ENCODE data around the gene B2M.
"Not testable (repeated sequence)": the region's sequence is repeated elsewhere in the genome, so short reads cannot be mapped to it uniquely, and the experiment has no call there.

B2M gene

DNA sequence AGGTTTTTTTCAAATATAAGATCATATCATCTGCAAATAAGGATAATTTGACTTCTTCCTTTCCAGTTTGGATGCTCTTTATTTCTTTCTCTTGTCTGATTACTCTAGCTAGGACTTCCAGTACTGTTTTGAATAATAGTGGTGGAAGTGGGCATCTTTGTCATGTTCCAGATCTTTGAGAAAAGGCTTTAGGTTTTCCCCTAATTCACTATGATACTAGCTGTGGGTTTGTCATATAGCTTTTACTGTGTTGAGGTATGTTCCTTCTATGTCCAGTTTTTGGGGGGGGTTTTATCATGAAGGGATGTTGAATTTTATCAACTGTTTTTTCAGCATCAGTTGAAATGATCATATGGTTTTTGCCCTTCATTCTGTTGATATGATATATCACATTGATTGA is 10.6 kb upstream of the B2M start:
- not testable (repeated sequence) for DNase-seq

DNA sequence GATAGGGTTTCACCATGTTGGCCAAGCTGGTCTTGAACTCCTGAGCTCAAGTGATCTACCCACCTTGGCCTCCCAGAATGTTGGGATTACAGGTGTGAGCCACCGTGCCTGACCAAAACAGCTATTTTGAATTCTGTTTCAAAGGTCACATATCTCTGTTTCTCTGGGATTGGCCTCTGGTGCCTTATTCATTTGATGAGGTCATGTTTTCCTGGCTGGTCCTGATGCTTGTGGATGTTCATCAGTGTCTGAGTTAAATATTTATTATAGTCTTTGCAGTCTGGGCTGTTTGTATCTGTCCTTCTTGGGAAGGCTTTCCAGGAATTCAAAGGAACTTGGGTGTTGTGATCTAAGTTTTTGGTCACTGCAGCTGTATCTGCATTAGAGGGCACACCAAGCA is 5.3 kb upstream of the B2M start:
- DNase-seq = no peak

DNA sequence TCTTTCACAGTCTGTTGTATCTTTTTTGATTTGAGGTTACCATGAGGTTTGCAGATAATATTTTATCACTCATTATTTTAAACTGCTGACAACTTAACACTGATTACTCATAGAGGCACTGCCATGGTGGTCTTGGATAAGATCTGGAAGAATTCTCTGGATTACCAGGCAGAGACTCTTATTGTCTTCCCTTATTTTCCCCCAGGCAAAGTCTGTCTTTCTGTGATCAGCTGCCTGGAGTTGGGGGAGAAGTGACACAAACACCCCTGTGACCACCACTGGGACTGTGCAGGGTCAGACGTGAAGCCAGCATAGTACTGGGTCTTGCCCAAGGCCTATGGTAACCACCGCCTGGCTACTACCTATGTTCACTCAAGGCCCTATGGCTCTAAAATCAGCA is 4.9 kb upstream of the B2M start:
- DNase-seq = no peak

DNA sequence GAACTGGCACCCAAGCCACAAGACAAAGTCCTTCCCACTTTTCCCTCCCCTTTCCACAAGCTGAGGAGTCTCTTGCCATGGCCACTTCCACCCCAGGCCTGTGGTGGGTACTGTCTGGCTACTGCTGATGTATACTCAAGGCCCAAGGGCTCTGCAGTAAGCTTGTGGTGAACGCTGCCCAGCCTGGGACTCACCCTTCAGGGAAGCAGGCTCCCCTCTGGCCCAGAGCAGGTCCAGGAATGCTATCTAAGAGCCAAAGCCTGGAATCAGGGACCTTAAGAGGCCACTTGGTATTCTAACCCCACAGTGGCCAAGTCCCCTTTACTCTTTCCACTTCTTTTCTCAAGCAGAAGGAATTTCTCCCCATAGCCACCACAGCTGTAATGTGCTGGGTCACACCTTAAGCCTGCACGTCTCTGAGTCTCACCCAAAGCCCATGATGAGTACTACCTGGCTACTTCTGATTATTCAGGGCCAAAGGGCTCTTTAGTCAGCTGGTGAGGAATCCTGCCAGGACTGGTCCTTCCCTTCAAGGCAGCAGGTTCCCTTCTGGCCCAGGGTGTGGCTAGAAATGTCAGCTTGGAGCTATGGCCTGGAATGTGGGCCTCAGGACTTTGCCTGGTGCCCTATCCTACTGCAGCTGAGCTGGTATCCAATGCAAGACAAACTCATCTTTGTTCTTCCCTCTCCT is 4.2 kb upstream of the B2M start:
- DNase-seq = no peak

DNA sequence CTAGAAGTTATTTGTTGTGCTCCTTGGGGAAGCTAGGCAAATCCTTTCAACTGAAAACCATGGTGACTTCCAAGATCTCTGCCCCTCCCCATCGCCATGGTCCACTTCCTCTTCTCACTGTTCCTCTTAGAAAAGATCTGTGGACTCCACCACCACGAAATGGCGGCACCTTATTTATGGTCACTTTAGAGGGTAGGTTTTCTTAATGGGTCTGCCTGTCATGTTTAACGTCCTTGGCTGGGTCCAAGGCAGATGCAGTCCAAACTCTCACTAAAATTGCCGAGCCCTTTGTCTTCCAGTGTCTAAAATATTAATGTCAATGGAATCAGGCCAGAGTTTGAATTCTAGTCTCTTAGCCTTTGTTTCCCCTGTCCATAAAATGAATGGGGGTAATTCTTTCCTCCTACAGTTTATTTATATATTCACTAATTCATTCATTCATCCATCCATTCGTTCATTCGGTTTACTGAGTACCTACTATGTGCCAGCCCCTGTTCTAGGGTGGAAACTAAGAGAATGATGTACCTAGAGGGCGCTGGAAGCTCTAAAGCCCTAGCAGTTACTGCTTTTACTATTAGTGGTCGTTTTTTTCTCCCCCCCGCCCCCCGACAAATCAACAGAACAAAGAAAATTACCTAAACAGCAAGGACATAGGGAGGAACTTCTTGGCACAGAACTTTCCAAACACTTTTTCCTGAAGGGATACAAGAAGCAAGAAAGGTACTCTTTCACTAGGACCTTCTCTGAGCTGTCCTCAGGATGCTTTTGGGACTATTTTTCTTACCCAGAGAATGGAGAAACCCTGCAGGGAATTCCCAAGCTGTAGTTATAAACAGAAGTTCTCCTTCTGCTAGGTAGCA is 851 bp upstream of the B2M start:
- DNase-seq = peak; percentile 93

DNA sequence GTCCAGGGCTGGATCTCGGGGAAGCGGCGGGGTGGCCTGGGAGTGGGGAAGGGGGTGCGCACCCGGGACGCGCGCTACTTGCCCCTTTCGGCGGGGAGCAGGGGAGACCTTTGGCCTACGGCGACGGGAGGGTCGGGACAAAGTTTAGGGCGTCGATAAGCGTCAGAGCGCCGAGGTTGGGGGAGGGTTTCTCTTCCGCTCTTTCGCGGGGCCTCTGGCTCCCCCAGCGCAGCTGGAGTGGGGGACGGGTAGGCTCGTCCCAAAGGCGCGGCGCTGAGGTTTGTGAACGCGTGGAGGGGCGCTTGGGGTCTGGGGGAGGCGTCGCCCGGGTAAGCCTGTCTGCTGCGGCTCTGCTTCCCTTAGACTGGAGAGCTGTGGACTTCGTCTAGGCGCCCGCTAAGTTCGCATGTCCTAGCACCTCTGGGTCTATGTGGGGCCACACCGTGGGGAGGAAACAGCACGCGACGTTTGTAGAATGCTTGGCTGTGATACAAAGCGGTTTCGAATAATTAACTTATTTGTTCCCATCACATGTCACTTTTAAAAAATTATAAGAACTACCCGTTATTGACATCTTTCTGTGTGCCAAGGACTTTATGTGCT is 527 bp downstream of the B2M start:
- DNase-seq = peak; percentile 76

DNA sequence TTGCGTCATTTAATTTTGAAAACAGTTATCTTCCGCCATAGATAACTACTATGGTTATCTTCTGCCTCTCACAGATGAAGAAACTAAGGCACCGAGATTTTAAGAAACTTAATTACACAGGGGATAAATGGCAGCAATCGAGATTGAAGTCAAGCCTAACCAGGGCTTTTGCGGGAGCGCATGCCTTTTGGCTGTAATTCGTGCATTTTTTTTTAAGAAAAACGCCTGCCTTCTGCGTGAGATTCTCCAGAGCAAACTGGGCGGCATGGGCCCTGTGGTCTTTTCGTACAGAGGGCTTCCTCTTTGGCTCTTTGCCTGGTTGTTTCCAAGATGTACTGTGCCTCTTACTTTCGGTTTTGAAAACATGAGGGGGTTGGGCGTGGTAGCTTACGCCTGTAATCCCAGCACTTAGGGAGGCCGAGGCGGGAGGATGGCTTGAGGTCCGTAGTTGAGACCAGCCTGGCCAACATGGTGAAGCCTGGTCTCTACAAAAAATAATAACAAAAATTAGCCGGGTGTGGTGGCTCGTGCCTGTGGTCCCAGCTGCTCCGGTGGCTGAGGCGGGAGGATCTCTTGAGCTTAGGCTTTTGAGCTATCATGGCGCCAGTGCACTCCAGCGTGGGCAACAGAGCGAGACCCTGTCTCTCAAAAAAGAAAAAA is 1.2 kb downstream of the B2M start:
- DNase-seq = peak; percentile 93

DNA sequence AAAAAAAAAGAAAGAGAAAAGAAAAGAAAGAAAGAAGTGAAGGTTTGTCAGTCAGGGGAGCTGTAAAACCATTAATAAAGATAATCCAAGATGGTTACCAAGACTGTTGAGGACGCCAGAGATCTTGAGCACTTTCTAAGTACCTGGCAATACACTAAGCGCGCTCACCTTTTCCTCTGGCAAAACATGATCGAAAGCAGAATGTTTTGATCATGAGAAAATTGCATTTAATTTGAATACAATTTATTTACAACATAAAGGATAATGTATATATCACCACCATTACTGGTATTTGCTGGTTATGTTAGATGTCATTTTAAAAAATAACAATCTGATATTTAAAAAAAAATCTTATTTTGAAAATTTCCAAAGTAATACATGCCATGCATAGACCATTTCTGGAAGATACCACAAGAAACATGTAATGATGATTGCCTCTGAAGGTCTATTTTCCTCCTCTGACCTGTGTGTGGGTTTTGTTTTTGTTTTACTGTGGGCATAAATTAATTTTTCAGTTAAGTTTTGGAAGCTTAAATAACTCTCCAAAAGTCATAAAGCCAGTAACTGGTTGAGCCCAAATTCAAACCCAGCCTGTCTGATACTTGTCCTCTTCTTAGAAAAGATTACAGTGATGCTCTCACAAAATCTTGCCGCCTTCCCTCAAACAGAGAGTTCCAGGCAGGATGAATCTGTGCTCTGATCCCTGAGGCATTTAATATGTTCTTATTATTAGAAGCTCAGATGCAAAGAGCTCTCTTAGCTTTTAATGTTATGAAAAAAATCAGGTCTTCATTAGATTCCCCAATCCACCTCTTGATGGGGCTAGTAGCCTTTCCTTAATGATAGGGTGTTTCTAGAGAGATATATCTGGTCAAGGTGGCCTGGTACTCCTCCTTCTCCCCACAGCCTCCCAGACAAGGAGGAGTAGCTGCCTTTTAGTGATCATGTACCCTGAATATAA is 2.0 kb downstream of the B2M start:
- DNase-seq = peak; percentile 59

DNA sequence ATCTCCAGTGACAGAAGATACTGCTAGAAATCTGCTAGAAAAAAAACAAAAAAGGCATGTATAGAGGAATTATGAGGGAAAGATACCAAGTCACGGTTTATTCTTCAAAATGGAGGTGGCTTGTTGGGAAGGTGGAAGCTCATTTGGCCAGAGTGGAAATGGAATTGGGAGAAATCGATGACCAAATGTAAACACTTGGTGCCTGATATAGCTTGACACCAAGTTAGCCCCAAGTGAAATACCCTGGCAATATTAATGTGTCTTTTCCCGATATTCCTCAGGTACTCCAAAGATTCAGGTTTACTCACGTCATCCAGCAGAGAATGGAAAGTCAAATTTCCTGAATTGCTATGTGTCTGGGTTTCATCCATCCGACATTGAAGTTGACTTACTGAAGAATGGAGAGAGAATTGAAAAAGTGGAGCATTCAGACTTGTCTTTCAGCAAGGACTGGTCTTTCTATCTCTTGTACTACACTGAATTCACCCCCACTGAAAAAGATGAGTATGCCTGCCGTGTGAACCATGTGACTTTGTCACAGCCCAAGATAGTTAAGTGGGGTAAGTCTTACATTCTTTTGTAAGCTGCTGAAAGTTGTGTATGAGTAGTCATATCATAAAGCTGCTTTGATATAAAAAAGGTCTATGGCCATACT is 4.0 kb downstream of the B2M start:
- no peak for DNase-seq

DNA sequence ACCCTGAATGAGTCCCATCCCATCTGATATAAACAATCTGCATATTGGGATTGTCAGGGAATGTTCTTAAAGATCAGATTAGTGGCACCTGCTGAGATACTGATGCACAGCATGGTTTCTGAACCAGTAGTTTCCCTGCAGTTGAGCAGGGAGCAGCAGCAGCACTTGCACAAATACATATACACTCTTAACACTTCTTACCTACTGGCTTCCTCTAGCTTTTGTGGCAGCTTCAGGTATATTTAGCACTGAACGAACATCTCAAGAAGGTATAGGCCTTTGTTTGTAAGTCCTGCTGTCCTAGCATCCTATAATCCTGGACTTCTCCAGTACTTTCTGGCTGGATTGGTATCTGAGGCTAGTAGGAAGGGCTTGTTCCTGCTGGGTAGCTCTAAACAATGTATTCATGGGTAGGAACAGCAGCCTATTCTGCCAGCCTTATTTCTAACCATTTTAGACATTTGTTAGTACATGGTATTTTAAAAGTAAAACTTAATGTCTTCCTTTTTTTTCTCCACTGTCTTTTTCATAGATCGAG is 4.5 kb downstream of the B2M start:
- DNase-seq = no peak

DNA sequence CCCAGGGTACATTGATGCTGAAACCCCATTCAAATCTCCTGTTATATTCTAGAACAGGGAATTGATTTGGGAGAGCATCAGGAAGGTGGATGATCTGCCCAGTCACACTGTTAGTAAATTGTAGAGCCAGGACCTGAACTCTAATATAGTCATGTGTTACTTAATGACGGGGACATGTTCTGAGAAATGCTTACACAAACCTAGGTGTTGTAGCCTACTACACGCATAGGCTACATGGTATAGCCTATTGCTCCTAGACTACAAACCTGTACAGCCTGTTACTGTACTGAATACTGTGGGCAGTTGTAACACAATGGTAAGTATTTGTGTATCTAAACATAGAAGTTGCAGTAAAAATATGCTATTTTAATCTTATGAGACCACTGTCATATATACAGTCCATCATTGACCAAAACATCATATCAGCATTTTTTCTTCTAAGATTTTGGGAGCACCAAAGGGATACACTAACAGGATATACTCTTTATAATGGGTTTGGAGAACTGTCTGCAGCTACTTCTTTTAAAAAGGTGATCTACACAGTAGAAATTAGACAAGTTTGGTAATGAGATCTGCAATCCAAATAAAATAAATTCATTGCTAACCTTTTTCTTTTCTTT is 5.8 kb downstream of the B2M start:
- DNase-seq = no peak

DNA sequence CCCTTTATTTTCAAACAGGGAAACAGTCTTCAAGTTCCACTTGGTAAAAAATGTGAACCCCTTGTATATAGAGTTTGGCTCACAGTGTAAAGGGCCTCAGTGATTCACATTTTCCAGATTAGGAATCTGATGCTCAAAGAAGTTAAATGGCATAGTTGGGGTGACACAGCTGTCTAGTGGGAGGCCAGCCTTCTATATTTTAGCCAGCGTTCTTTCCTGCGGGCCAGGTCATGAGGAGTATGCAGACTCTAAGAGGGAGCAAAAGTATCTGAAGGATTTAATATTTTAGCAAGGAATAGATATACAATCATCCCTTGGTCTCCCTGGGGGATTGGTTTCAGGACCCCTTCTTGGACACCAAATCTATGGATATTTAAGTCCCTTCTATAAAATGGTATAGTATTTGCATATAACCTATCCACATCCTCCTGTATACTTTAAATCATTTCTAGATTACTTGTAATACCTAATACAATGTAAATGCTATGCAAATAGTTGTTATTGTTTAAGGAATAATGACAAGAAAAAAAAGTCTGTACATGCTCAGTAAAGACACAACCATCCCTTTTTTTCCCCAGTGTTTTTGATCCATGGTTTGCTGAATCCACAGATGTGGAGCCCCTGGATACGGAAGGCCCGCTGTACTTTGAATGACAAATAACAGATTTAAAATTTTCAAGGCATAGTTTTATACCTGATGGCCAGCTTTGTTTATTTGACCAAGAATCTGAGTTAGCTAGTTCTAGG is 7.0 kb downstream of the B2M start:
- no peak for DNase-seq

DNA sequence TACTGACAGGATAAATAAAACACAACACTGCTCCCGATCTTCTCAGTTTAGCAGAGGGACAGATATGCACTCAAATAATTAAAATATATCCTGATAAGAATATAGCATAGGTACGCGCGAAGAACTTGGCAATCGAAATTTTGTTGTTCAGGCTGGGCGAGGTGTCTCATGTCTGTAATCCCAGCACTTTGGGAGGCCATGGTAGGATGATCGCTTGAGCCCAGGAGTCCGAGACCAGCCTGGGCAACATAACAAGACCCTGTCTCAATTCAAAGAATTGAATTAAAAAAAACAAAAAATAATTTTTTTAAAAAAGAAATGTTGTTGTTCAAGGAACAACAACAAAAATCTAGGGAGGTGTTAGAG is 7.6 kb downstream of the B2M start:
- no peak for DNase-seq

DNA sequence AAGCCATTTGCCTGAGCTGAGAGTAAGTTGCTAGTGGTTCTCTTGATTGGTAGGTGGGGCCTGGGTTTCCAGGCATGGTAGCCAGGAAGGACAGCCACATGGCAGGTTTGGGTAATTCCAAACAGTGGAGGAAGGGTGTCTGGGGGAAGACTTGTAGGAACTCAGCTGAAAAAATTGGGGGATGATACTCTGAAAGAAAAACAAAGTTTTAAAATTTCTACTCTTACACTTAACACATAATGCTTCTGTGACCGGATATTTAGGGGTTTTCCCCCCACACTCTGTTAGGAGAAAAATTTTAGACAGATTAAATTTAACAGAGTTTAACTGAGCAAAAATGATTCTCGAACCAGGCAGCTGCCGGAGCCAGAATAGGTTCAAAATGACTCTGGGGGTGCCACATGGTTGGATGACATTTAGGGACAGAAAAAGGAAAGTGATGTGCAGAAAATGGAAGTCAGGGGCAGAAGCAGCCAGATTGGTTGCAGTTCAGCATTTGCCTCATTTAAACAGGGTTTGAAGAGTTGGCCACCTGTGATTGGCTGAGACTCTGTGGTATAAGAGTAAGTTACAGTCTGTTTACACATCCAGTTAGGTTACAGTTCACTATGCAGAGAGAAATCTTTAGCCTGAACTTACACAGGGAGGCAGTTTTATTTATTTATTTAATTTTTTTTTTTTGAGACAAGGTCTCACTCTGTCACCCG is 8.1 kb downstream of the B2M start:
- peak; percentile 46 for DNase-seq

DNA sequence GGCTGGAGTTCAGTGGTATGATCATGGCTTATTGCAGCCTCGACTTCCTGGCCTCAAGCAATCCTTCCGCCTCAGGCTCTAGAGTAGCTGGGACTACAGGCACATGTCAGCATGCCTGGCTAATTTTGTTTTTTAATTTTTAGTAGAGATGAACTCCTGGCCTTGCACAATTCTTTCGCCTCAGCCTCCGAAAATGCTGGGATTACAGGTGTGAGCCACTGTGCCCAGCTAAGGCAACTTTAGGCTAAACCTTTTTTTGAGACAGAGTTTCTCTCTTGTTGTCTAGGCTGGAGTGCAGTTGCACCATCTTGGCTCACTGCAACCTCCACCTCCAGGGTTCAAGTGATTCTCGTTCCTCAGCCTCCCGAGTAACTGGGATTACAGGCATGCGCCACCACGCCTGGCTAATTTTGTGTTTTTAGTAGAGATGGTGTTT is 8.7 kb downstream of the B2M start:
- not testable (repeated sequence) for DNase-seq

DNA sequence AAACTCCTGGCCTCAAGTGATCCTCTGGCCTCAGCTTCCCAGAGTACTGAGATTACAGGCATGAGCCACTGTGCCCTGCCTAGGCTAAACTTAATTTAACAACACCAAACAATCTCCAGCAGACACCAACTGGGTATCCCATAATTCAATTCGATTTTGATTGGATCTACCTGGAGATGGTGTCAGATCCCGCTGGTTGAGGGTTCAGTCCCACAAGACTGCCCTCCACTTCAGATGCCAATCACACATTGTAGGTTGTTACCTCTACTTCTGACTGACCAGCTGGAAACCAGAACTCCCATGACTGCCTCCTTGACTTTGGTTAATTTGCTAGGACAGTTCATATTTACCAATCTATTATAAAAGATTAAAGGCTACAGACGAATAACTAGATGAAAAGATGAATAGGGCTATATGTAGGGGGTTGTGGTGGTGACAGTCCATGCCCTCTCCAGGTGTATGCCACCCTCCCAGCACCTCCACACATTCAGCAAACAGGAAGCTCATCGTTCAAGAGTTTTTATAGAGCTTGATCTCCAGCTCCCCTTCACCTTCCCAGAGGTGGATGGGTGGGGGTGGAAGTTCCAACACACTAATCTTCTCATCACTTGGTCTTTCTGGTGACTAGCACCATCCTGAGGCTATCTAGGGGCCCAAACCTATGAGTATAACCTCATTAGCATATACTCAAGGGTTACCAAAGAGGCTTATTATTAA is 9.3 kb downstream of the B2M start:
- no peak for DNase-seq

DNA sequence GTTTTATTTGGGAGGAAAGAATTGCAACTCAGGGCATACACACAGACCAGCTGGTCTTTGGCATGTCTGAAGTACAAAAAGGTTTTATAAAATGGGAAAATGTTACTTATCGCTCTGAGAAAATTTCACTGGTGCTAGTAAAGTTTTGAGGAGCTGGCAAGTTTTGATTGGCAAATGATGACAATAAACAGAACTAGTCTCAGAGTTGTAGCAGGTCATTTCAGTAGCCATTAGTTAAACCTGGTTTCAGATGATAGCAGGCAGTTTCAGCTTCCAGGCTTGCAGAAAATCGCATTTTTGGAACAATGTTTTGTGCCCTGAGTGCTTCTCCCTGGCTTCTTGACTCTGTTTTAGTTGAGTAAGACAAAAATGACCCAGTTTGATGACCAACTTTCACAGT is 10.7 kb downstream of the B2M start:
- no peak for DNase-seq

DNA sequence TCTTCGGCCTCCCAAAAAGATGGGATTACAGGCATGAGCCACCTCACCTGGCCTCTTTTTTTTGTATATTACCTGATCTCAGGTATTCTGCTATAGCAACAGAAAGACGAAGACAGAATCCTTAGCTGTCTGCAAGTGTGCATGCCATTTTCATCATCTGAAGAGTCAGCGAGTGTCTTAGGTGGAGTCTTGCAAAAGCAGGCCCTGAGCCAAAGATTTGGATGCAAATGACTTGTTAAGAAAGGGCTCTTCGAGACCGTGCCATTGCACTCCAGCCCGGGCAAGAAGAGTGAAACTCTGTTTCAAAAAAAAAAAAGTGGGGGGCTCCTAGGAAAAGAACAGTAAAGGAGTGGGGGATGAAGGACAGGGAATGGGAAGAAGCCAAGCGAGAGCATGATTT is 14.8 kb downstream of the B2M start:
- DNase-seq = peak; percentile 54
